Measurements from ENCODE around the gene EGFR. TPM values are rescaled to one million over a fixed set of nuclear protein-coding genes. Genes with fewer than 3 reads are reported as not detected.

Gene EGFR
- total and polyA plus RNA-seq, 4 experiments from 2014 or later: not detected

GRCh38 chr7:55254596-55255495 lies 236.0 kb downstream of the EGFR start:
- Histone ChIP-seq H3K36me3 (ENCODE audit: insufficient read depth, low read length) (no peaks in the 10 kb centered on the region), H3K27me3 (ENCODE audit: insufficient read depth, low read length) (peaks cover 6% of the 10 kb centered on the region), H3K4me3 (ENCODE audit: low read length in 2 of 2) (peak overlapping the region; percentile 66 to 73), H3K27ac (ENCODE audit: low read depth, low read length) (peak overlapping the region; percentile 4), H3K9me3 (ENCODE audit: control insufficient read depth in 1 of 2, low read length in 2 of 2) (no peaks in the 10 kb centered on the region), H3K4me1 (ENCODE audit: insufficient read depth, low read length) (peaks cover 14% of the 10 kb centered on the region)
- peak overlapping the region in 6 of 7 donors; percentile 5 to 77 (median 60) for H3K27ac Mint-ChIP-seq
- no peaks in the 10 kb centered on the region for H3K36me3 Mint-ChIP-seq
- DNase-seq: peak in 4 of 5 donors; percentile 45 to 54 (median 50)
- H3K4me3 Mint-ChIP-seq: peak overlapping the region; percentile 81 to 94 (median 90)
- peaks cover 5 to 18% (median 13%) of the 10 kb centered on the region in 4 donors for H3K4me1 Mint-ChIP-seq
- ChIA-PET CTCF (ENCODE audit: partially characterized antibody) (interaction anchor here (0.8 to 5.9 kb wide), 30 partner anchors 9 to 828 kb away, joined by 3 to 188 read pairs (median 4); partner anchors contain the start of genes LANCL2 and SEC61G), POLR2A (ENCODE audit: partially characterized antibody) (interaction anchor here (0.7 to 1.2 kb wide), 3 partner anchors 10 to 496 kb away, joined by 3 to 7 read pairs (median 5); partner anchors contain the start of gene SEC61G)
- peaks cover 0 to 4% (median 0%) of the 10 kb centered on the region in 8 donors for H3K9me3 Mint-ChIP-seq
- peaks cover 31 to 52% of the 10 kb centered on the region in 2 donors for H3K27me3 Mint-ChIP-seq
- intact Hi-C loops (cut with micrococcal nuclease): loop anchor here (1.0 to 2.0 kb wide), 3 partner anchors 110 to 496 kb away; partner anchors contain the start of genes LANCL2 and SEC61G

DNA sequence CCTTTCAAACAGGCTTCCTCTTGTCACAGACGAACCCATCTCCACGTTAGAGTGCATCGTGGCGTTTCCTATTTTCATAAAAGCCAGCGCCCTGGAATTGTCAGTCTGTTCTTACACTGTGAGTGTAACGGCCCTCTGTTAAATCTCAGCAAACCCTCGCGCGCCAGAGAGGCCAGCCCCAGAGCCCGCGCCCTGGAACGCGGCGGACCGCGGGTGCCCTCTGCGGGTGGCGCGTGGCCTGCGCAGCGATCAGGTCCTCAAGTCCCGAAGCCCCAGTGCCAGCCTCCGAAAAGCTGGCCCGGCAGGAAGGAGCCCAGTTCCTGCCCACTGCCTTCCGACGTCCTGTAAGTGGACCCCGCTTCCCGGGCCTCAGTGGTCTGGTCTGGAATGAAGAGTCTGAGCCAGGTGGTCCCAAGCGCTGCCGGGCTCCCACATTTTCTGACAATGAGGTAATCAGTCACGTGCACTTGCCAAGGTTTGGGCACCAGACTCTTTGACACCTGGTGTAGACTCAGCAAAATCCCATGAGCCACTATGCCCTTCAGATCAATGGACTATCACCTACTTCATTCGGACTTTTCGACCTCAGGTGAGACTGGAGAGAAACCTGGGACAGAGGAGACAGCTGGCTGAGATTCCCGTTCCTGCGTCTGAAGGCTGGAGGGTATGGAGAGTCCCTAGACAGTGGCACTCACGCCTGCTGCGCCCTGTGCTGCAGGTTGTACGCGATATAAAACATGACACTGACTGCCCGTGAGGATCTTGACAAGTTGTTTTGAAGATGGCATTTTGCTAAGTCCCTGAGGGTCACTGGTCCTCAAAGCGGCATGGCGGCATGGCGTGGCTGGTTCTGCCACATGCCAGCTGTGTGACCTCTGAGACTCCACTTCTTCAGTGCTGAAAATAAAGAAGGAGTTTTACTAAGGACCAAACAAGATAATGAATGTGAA lies 237.0 kb downstream of the EGFR start:
- H3K27ac ChIP-seq (ENCODE audit: low read depth, low read length): no peak overlapping the region
- H3K4me1 ChIP-seq (ENCODE audit: insufficient read depth, low read length): peaks cover 14% of the 10 kb centered on the region
- peak overlapping the region in 5 of 7 donors; percentile 21 to 77 (median 63) for H3K27ac Mint-ChIP-seq
- intact Hi-C loops (cut with micrococcal nuclease): loop anchor here (1.0 to 2.0 kb wide), 3 partner anchors 109 to 496 kb away; partner anchors contain the start of genes LANCL2 and SEC61G
- peak overlapping the region; percentile 81 to 94 (median 90) for H3K4me3 Mint-ChIP-seq
- peak; percentile 54 to 67 (median 65) for DNase-seq
- no peaks in the 10 kb centered on the region for H3K36me3 Mint-ChIP-seq
- peaks cover 26 to 50% of the 10 kb centered on the region in 2 donors for H3K27me3 Mint-ChIP-seq
- ChIA-PET POLR2A (ENCODE audit: partially characterized antibody) (interaction anchor here (1.0 to 1.2 kb wide), 2 partner anchors 482 to 497 kb away, joined by 5 to 7 read pairs; partner anchors contain the start of gene SEC61G), CTCF (ENCODE audit: partially characterized antibody) (interaction anchor here (0.8 to 5.9 kb wide), 29 partner anchors 9 to 827 kb away, joined by 3 to 188 read pairs (median 4); partner anchors contain the start of genes LANCL2 and SEC61G)
- peaks cover 5 to 18% (median 13%) of the 10 kb centered on the region in 4 donors for H3K4me1 Mint-ChIP-seq
- peak overlapping the region; percentile 66 to 73 for H3K4me3 ChIP-seq (ENCODE audit: low read length in 2 of 2)
- peaks cover 0 to 3% (median 0%) of the 10 kb centered on the region in 8 donors for H3K9me3 Mint-ChIP-seq
- peaks cover 8% of the 10 kb centered on the region for H3K27me3 ChIP-seq (ENCODE audit: insufficient read depth, low read length)
- no peaks in the 10 kb centered on the region for H3K36me3 ChIP-seq (ENCODE audit: insufficient read depth, low read length)
- H3K9me3 ChIP-seq (ENCODE audit: control insufficient read depth in 1 of 2, low read length in 2 of 2): no peaks in the 10 kb centered on the region

DNA sequence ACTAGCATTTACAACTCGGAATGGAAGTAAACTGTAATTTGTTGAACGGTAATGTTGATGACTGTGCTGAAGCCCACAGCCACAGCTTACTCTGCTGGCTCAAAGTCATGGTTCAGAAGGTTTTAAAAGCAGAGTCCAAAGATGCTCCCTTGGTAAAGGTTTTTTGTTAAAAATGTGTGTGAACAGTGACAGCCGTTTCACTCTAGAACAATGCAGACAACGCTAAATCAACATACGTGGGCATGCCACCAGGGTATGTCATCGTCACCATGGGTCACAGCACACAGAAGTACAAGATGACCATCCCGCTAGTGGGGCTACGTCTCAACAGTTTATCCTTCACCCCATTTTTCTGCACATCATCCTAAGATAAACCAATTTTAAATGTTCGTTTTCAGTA lies 239.8 kb downstream of the EGFR start:
- Mint-ChIP-seq H3K36me3 (no peaks in the 10 kb centered on the region), H3K27ac (no peak overlapping the region), H3K4me1 (peaks cover 3 to 18% (median 13%) of the 10 kb centered on the region in 4 donors), H3K27me3 (peaks cover 16 to 31% of the 10 kb centered on the region in 2 donors), H3K9me3 (peaks cover 0 to 3% (median 0%) of the 10 kb centered on the region in 8 donors), H3K4me3 (no peak overlapping the region)
- no peaks in the 10 kb centered on the region for H3K9me3 ChIP-seq (ENCODE audit: control insufficient read depth in 1 of 2, low read length in 2 of 2)
- H3K36me3 ChIP-seq (ENCODE audit: insufficient read depth, low read length): no peaks in the 10 kb centered on the region
- ChIA-PET CTCF (ENCODE audit: partially characterized antibody) (no interaction called here), POLR2A (ENCODE audit: partially characterized antibody) (no interaction called here)
- intact Hi-C loops (cut with micrococcal nuclease): no loop called here
- peaks cover 7% of the 10 kb centered on the region for H3K27me3 ChIP-seq (ENCODE audit: insufficient read depth, low read length)
- no peak overlapping the region for H3K4me3 ChIP-seq (ENCODE audit: low read length in 2 of 2)
- peaks cover 14% of the 10 kb centered on the region for H3K4me1 ChIP-seq (ENCODE audit: insufficient read depth, low read length)
- no peak for DNase-seq
- H3K27ac ChIP-seq (ENCODE audit: low read depth, low read length): no peak overlapping the region

GRCh38 chr7:55260171-55260570 lies 241.4 kb downstream of the EGFR start:
- H3K36me3 ChIP-seq (ENCODE audit: insufficient read depth, low read length): no peaks in the 10 kb centered on the region
- H3K9me3 ChIP-seq (ENCODE audit: control insufficient read depth in 1 of 2, low read length in 2 of 2): no peaks in the 10 kb centered on the region
- Mint-ChIP-seq H3K27me3 (peaks cover 10 to 25% of the 10 kb centered on the region in 2 donors), H3K4me3 (no peak overlapping the region), H3K4me1 (peaks cover 3 to 17% (median 9%) of the 10 kb centered on the region in 4 donors), H3K9me3 (peaks cover 0 to 3% (median 0%) of the 10 kb centered on the region in 8 donors), H3K36me3 (no peaks in the 10 kb centered on the region), H3K27ac (no peak overlapping the region)
- ChIA-PET CTCF (ENCODE audit: partially characterized antibody) (no interaction called here), POLR2A (ENCODE audit: partially characterized antibody) (no interaction called here)
- no peak overlapping the region for H3K27ac ChIP-seq (ENCODE audit: low read depth, low read length)
- H3K4me3 ChIP-seq (ENCODE audit: low read length in 2 of 2): no peak overlapping the region
- peaks cover 4% of the 10 kb centered on the region for H3K27me3 ChIP-seq (ENCODE audit: insufficient read depth, low read length)
- H3K4me1 ChIP-seq (ENCODE audit: insufficient read depth, low read length): peaks cover 9% of the 10 kb centered on the region
- no peak for DNase-seq
- intact Hi-C loops (cut with micrococcal nuclease): no loop called here

GRCh38 chr7:55260676-55261385 lies 242.0 kb downstream of the EGFR start:
- H3K27ac ChIP-seq (ENCODE audit: low read depth, low read length): no peak overlapping the region
- POLR2A ChIA-PET (ENCODE audit: partially characterized antibody): no interaction called here
- H3K9me3 ChIP-seq (ENCODE audit: control insufficient read depth in 1 of 2, low read length in 2 of 2): no peaks in the 10 kb centered on the region
- peaks cover 2% of the 10 kb centered on the region for H3K4me1 ChIP-seq (ENCODE audit: insufficient read depth, low read length)
- Mint-ChIP-seq H3K9me3 (no peaks in the 10 kb centered on the region), H3K27ac (no peak overlapping the region), H3K36me3 (no peaks in the 10 kb centered on the region), H3K27me3 (peaks cover 7 to 20% of the 10 kb centered on the region in 2 donors), H3K4me3 (no peak overlapping the region), H3K4me1 (peaks cover 0 to 11% (median 4%) of the 10 kb centered on the region in 4 donors)
- H3K27me3 ChIP-seq (ENCODE audit: insufficient read depth, low read length): peaks cover 4% of the 10 kb centered on the region
- no peak for DNase-seq
- no peak overlapping the region for H3K4me3 ChIP-seq (ENCODE audit: low read length in 2 of 2)
- CTCF ChIA-PET (ENCODE audit: partially characterized antibody): no interaction called here
- H3K36me3 ChIP-seq (ENCODE audit: insufficient read depth, low read length): no peaks in the 10 kb centered on the region
- intact Hi-C loops (cut with micrococcal nuclease): no loop called here

Measured in CD4-positive, alpha-beta memory T cell (primary cell).